ENCODE measurements around the gene HMCN2.

The HMCN2 gene

DNA sequence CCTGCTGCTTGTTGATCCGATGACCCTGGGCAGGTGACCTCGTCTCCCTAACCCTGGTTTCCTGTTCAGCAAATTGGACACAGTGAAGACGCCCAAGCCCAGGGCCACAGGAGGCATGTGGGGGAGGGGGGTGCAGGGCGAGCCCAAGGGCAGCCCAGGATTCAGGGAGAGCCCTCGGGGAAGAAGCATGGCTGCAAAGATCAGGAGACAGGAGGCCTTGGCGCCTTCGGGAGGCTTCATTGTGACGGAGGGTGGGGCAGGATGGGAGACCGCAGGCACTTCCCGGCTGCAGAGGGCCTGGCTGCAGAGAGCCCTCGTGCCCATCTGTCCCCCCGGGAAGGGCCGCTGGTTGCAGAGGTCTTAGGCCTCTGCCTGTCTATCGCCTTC lies 185.4 kb downstream of the HMCN2 start:
- no peak overlapping the region for H3K4me3 ChIP-seq (ENCODE audit: low read depth, low read length)
- no peak for DNase-seq (ENCODE audit: low read depth)
- TF ChIP-seq CTCF (IDR thresholded peaks at IDR 0.05; ENCODE audit: insufficient read depth, low read depth, low read length, missing control alignments): no peak

- peak; percentile 39 for TF ChIP-seq CTCF (IDR thresholded peaks at IDR 0.05; ENCODE audit: insufficient read depth, low read depth, low read length, missing control alignments)
- no peak for DNase-seq (ENCODE audit: low read depth)
- H3K4me3 ChIP-seq (ENCODE audit: low read depth, low read length): no peak overlapping the region
These were observed 186.2 kb downstream of the HMCN2 start for GRCh38 chr9:130451509-130452388.

- no peak for DNase-seq (ENCODE audit: low read depth)
- TF ChIP-seq CTCF (IDR thresholded peaks at IDR 0.05; ENCODE audit: insufficient read depth, low read depth, low read length, missing control alignments): no peak
- H3K4me3 ChIP-seq (ENCODE audit: low read depth, low read length): no peak overlapping the region
These were observed 187.3 kb downstream of the HMCN2 start for GRCh38 chr9:130452835-130453234.

DNA sequence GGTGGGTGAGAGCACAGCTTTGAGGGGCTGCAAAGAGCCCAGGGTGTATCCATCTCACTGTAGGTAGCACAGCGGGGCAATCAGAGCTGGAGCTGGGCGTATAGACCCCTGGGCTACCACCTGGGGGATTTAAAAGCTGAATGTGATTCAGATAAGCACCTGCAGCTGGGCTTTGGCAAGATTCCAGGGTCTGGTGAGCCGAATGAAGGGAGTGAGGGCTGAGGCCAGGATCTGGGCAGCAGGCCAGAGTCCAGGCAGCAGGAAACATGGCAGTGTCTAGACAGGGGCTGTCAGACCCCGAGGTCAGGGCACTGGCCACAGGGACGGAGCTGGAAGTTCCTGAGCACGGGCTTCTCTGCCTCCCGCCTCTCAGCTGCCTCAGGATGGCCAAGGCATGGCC lies 187.9 kb downstream of the HMCN2 start:
- DNase-seq (ENCODE audit: low read depth): no peak
- H3K4me3 ChIP-seq (ENCODE audit: low read depth, low read length): no peak overlapping the region
- TF ChIP-seq CTCF (IDR thresholded peaks at IDR 0.05; ENCODE audit: insufficient read depth, low read depth, low read length, missing control alignments): no peak

DNA sequence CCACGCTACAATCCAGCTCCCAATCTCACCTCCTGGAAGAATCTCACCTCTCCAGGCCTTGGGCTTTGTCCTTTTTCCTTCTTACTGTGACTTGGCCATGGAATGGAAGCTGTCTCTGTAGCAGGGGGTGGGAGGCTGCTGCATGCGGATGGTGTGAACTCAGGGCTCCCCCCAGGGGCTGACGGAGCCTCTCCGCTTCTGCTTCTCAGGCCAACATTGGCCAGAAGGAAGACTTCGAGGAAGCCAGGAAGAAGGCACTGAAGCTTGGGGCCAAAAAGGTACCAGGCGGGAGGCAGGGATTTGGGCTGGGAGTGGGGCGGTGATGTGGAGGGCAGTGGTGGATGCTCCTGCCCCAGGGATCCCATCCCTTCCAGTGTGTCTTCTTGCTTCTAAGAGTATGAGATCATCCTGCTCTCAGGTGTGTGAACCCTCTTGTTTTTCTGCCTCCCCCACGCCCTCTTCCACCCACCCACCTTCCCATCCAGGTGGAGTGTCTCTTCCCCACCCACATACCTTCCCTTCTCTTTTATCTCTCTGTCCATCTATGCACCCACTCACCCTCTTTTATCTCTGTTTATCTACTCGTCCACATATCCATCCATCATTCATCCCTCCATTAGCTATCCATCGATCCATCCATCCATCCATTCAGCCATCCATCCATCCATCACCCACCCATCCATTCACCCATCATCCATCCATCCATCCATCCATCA lies 188.7 kb downstream of the HMCN2 start:
- DNase-seq (ENCODE audit: low read depth): no peak
- no peak overlapping the region for H3K4me3 ChIP-seq (ENCODE audit: low read depth, low read length)
- TF ChIP-seq CTCF (IDR thresholded peaks at IDR 0.05; ENCODE audit: insufficient read depth, low read depth, low read length, missing control alignments): no peak

DNA sequence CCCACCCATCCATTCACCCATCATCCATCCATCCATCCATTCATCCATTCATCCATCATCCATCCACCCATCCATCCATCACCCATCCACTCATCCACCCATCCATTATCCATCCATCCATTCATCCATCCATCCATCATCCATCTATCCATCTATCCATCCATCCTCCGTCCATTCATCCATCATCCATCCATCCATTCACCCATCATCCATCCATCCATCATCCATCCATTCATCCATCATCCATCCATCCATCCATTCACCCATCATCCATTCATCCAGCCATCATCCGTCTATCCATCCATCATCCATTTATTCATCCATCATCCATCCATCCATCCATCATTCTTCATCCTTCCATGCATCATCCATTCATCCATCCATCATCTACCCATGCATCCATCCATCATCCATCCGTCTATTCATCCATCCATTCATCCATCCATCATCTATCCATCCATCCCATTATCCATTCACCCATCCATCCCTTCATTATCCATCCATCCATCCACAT lies 189.3 kb downstream of the HMCN2 start:
- H3K4me3 ChIP-seq (ENCODE audit: low read depth, low read length): no peak overlapping the region
- DNase-seq (ENCODE audit: low read depth): no peak
- TF ChIP-seq CTCF (IDR thresholded peaks at IDR 0.05; ENCODE audit: insufficient read depth, low read depth, low read length, missing control alignments): no peak

Data from GM12865 (cell line).